ENCODE measurements around the gene CDH4. TPM values are rescaled to one million over a fixed set of nuclear protein-coding genes. Genes with fewer than 3 reads are reported as not detected.

CDH4 gene
- total and polyA plus RNA-seq, 2 of the 8 experiments (the other 6 are each of a cell fraction or from before 2014, with no cell fraction given), result 4.3 to 7.9 TPM

DNA sequence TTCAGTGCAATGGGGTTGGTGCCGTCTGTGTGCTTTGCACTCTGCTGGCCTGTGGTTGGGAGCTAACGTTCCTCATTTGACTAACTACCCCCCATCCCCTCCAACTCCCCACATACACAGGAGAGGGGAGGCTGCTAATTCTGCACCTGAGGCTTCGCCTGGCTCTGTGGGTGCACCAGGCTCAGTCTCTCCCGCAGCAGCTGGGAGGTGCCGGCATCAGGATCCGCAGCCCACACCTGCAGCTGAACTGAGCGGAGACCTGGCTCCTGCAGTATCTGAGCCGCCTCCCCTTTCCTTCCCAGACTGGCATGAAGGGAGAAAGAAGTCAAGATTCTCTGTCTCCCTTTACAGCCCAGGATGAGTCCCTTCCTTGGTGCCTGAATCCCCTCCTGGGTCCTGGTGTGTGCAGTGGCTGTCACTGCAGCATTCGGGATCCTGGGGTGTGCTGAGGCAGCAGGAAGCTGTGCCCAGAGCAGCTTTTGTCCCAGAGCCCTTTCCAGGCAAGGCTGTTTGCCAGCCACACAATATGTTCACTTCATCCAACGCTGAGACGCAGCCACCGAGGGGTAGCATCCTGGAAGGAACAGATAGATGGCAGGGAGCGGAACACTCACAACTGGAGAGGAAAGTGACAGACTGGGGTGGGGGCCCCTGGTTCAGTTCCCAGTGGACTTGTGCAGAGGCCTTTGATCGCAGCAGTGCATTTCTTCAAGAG, 70.2 kb downstream of the CDH4 start:
- no peak overlapping the region for H3K56ac ChIP-seq (replicated peaks; ENCODE audit: insufficient read length, low read depth, low read length)
- no peak overlapping the region for H2AK5ac ChIP-seq (ENCODE audit: low read depth, low read length)
- ChIA-PET CTCF (ENCODE audit: partially characterized antibody) (interaction anchor here (0.7 to 0.9 kb wide), 2 partner anchors 13 to 15 kb away, joined by 3 read pairs; no protein-coding TSS in a partner anchor), POLR2A (ENCODE audit: partially characterized antibody) (no interaction called here)
- DNase-seq (ENCODE audit: low read depth in 1 of 2, low spot score in 2 of 2) (no peak), FAIRE-seq (no peak)
- no peak overlapping the region for H3K14ac ChIP-seq (ENCODE audit: insufficient read length)
- no peak overlapping the region for H2BK20ac ChIP-seq (ENCODE audit: low read length)
- no peak overlapping the region for H3K4me2 ChIP-seq (ENCODE audit: insufficient read depth in 1 of 2, low read depth in 2 of 2, low read length in 2 of 2)
- H3K4me3 ChIP-seq (ENCODE audit: extremely low read depth in 1 of 4, insufficient read depth in 2 of 4, low read depth in 3 of 4, low read length in 4 of 4), result no peak overlapping the region
- no peaks in the 10 kb centered on the region for H3K9me3 ChIP-seq (ENCODE audit: insufficient read depth in 2 of 2, low read depth in 1 of 2, low read length in 1 of 2)
- H4K20me1 ChIP-seq (replicated peaks in 1 of 2; ENCODE audit: control insufficient read depth in 1 of 2, insufficient read depth in 2 of 2, low read length in 2 of 2), result peaks cover 0 to 8% of the 10 kb centered on the region in 2 experiments
- no peak overlapping the region for H4K91ac ChIP-seq (replicated peaks; ENCODE audit: insufficient read length, low read length)
- no peak overlapping the region for H2BK12ac ChIP-seq (ENCODE audit: low read depth, low read length)
- no peak overlapping the region for H2AFZ ChIP-seq (ENCODE audit: low read length)
- no peak overlapping the region for H2BK15ac ChIP-seq (ENCODE audit: low read length)
- H3K23me2 ChIP-seq (ENCODE audit: low read depth, low read length), result no peaks in the 10 kb centered on the region
- no peak overlapping the region for H2BK120ac ChIP-seq (replicated peaks; ENCODE audit: low read depth, low read length)
- peaks cover 0 to 3% (median 0%) of the 10 kb centered on the region in 4 experiments; a peak in 4 of 7 replicates for H3K27me3 ChIP-seq (replicated peaks in 1 of 4; ENCODE audit: control insufficient read depth in 3 of 4, extremely low read depth in 1 of 4, insufficient read depth in 3 of 4, low read length in 3 of 4)
- H3K18ac ChIP-seq (ENCODE audit: extremely low read depth, low read length), result no peak overlapping the region
- peaks cover 4% of the 10 kb centered on the region; the same call in 1 of the 2 replicates for H3K79me1 ChIP-seq (ENCODE audit: low read depth, low read length)
- H3K4ac ChIP-seq (replicated peaks; ENCODE audit: insufficient read length, low read depth, low read length), result no peak overlapping the region
- no peaks in the 10 kb centered on the region for H3K79me2 ChIP-seq (ENCODE audit: control insufficient read depth in 1 of 2, insufficient read depth in 2 of 2, low read length in 2 of 2)
- H3K36me3 ChIP-seq (ENCODE audit: control insufficient read depth in 2 of 4, insufficient read depth in 4 of 4, low read length in 3 of 4), result no peaks in the 10 kb centered on the region
- H4K8ac ChIP-seq (ENCODE audit: extremely low read depth, insufficient read depth, low read length), result no peak overlapping the region
- no peak overlapping the region for H3K9ac ChIP-seq (replicated peaks in 1 of 4; ENCODE audit: extremely low read depth in 1 of 4, low read depth in 3 of 4, low read length in 3 of 4)
- H3K27ac ChIP-seq (ENCODE audit: low read depth, low read length), result no peak overlapping the region
- 89% methylated on average over 13 of the region's 14 CpGs; no CpG with 5 or more reads in 1 of the 2 experiments for WGBS, 2 experiments (ENCODE audit: extremely low coverage in 1 of 2, insufficient coverage in 1 of 2, insufficient read length in 1 of 2, insufficient replicate concordance in 2 of 2, low coverage in 1 of 2, low lambda C conversion rate in 2 of 2, missing lambda C conversion rate in 1 of 2)
- no peak overlapping the region for H2BK5ac ChIP-seq (ENCODE audit: low read depth, low read length)
- peaks cover 0 to 6% (median 0%) of the 10 kb centered on the region in 4 experiments; a peak in 1 of 7 replicates for H3K4me1 ChIP-seq (replicated peaks in 1 of 4; ENCODE audit: control insufficient read depth in 3 of 4, insufficient read depth in 4 of 4, low read length in 3 of 4)
- H4K5ac ChIP-seq (ENCODE audit: insufficient read length, low read depth, low read length), result no peak overlapping the region
- H3K23ac ChIP-seq (ENCODE audit: insufficient read length), result no peak overlapping the region

All from H1 (cell line).